Stimulated activated CD4-positive, alpha-beta T cell treated with anti-CD3 and anti-CD28 coated beads, TNF-alpha, amount 100 ng/mL, for 4 hours (primary cell): Measurements from ENCODE around the gene GOLGA3.
"Not testable (repeated sequence)": the region's sequence is repeated elsewhere in the genome, so short reads cannot be mapped to it uniquely, and the experiment has no call there.

ENCODE experiments used
- DNase-seq, 3 experiments: peaks; one replicate each; pipeline ENCODE4 v3.0.0-alpha.2; 2020; ENCODE audit warnings: low read depth in 3 of 3

Gene GOLGA3

DNA sequence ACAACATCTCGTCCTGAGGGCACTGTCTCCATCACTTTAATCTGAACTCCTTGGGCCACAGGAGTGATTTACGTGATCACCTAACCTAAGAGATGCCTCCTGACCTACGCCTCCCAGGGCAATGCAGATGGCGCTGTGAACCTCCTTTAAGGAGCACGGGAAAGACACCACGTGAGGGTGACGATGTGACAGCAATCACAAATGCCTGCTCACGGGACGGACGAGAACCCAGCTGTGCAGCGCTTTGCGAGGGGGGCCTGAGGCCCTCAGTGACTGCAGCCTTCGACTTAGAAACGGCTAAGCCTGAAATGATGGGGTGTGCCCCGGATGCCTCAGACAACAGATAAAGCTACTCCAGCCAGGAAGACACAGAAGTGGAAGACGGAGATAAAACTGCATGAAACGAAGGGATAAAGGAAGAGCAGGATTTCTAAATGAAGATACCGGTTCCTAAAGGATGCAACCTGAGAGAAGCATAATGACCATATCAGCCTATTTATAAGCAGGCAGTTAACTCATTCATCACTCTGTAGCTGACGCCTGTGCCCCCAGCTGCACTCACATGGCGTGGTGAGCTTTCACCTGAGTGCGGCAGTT is 13.9 kb upstream of the GOLGA3 start:
- DNase-seq: no peak

DNA sequence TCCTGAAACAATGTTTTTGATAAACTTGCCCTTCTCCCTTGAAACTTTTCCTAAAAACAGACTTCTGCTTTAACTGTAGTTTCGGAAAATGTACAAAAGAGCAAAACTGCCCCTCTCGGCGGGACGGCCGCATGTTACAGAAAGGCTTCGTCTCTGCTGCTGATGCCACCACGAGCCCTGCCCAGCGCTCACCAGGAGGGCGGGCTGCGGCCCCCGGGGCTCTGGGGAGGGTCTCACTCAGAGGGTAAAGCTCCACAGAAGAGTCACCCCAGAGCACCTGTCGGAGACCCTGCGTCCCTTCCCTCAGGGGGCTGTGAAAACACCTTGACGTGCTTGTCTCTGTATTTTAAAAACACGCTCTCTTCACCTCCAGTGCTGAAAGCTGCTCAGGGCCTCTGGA is 12.5 kb upstream of the GOLGA3 start:
- DNase-seq: no peak

DNA sequence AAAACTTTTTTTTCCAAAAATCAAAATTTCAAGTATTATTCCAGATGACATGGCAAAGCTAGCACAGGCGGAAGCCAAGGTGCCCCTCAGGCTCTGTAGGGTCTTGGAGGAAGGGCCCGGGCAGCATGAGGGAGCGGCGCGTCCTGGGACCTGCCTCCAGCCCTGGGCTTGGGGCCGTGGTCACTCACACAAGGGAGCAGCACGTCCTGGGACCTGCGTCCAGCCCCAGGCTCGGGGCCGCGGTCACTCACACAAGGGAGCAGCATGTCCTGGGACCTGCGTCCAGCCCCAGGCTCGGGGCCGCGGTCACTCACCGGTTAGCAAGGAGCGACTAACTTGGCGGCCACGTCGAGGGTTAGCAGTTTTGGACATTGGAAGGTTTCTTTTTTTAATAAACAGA is 11.9 kb upstream of the GOLGA3 start:
- DNase-seq: no peak

DNA sequence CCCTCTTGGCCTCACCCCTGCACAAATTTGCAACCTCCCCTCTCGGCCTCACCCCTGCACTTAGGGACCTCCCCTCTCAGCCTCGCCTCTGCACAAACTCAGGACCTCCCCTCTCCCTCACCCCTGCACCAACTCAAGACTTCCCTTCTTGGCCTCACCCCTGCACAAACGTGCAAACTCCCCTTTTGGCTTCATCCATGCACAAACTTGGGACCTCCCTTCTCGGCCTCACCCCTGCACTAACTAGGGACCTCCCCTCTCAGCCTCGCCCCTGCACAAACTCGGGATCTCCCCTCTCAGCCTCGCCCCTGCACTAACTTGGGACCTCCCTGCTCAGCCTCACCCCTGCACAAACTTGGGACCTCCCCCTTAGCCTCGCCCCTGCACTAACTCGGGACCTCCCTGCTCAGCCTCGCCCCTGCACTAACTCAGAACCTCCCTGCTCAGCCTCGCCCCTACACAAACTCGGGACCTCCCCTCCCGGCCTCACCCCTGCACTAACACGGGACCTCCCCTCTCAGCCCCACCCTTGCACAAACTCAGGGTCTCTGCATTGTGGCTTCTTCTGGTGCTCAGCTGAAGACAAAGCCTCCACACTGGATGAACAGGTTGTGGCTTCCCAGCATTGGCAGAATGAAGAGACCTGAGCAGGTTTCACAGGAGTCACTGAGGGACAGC is 11.0 kb upstream of the GOLGA3 start:
- no peak for DNase-seq

DNA sequence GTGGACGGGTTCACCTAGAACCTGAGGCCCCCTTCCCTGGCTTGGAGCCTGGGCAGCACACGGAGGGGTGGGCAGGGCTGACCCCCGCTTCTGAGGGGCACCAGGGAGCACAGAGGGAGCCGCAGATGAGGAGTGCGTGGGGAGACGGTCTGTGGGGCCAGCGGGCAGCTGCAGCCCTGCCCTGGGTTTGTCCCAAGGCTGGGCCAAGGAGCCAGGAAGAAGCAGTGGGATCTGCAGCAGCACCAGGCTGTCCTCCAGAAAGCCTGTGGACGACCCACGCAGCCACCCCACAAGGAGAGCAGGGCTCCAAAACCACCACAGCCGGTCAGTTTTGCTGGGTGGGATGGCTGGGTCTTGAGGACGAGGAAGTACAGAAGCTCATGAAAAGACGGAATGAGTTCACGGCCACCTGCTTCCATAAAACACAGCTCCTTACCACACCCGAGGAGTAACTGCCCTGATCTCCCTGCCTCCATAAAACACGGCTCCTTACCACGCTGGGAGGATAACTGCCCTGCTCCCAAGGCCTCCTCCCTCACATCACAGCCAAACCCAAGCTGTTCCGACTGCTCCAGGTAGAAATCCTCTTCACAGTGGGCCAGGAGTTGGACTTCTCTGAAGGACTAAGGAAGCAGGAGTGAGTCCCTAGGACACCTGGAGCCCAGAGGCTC is 9.9 kb upstream of the GOLGA3 start:
- no peak for DNase-seq

DNA sequence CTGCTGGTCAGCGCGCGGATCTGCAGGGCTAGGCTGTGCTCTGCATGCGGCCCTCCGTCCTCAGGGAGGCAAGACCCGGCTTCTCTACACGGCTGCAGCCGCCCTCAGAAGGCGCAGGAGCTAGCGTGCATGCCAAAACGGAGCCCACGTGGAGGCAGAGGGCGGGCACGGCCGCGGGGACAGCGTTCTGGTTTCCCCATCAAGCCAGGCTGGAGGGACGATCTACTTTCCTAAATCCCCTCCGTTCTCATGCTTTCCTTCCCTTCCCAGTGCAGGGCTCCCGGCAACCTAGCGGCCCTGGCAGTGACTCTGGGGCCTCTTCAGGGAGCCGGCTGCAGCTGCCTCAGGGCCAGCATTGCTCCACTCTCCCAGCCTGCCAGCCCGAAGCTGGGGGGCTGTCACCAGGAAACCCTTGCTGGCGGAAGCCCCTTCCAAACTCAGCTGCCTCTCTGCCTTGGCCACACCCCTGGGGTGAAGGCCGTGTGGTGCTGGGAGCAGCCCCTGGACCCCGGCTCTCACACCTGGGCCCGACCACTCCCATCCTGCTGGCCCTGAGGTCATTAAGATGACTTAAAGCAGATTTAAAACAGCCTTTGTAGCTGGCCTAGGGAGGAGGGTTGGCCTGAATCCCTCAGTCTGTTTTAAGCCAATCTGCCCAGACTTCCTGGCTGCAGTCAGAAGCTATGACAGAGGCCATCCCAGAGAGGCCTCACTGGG is 9.2 kb upstream of the GOLGA3 start:
- no peak for DNase-seq

DNA sequence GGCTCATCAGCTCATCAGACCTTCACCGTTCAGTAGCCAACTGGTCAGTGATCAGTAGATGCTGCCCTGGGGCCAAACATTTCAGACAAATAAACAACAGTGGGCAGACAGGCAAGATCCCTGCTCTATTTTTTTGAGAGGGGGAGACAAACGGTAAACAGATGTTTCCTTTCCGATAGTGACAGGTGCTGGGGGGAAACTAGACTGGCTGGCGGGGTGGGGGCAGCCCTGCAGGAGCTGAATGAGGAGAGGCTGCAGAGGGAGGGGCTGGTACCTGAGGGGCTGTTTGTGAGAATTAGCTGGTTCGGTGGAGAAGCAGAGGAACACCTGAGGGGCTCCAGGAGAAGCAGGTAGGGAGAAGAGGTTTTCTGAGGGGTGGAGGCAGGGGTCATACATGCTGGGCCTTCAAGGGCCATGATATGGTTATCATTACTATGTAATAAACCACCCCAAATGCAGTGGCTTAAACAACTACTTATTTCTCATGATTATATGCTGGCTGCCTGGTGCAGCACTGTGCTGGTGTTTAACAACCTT is 8.2 kb upstream of the GOLGA3 start:
- DNase-seq: no peak

DNA sequence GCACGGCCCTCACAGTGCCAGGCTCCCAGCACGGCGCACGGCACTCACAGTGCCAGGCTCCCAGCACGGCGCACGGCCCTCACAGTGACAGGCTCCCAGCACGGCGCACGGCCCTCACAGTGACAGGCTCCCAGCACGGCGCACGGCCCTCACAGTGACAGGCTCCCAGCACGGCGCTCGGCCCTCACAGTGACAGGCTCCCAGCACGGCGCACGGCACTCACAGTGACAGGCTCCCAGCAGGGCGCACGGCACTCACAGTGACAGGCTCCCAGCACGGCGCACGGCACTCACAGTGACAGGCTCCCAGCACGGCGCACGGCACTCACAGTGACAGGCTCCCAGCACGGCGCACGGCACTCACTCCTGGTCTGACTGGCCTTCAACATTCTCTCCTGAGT is 7.6 kb upstream of the GOLGA3 start:
- not testable (repeated sequence) for DNase-seq

DNA sequence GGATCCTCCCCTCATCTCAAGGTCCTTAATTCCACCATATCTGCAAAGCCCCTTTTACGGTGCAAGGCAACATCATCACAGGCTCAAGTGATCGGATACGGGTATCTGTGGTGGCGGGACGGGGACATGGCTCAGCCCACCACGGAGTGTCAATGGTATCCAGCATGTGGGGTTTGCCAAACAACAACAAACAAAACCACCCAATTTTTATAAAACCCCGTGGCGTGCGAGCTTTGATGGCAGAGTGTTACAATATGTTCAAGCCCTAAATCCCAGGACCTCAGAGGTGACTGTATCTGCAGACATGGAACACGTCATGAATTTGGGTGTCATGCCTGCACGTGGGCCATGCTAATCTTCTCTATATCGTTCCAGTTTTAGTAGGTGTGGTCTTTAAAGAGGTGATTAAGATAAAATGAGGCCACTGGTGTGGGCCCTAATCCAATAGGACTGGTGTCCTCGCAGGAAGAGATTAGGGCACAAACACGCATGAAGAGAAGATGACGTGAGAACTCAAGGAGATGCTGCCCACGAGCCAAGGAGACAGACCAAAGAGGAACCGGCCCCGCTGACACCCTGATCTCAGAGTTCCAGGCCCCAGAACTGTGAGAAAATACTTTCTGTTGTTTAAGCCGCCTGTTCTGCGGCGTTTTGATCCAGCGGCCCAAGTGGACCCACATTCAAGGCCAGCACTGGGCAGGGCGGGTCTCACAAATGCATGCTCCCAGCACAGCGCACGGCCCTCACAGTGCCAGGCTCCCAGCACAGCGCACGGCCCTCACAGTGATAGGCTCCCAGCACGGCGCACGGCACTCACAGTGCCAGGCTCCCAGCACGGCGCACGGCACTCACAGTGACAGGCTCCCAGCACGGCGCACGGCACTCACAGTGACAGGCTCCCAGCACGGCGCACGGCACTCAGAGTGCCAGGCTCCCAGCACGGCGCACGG is 6.7 kb upstream of the GOLGA3 start:
- no peak for DNase-seq

DNA sequence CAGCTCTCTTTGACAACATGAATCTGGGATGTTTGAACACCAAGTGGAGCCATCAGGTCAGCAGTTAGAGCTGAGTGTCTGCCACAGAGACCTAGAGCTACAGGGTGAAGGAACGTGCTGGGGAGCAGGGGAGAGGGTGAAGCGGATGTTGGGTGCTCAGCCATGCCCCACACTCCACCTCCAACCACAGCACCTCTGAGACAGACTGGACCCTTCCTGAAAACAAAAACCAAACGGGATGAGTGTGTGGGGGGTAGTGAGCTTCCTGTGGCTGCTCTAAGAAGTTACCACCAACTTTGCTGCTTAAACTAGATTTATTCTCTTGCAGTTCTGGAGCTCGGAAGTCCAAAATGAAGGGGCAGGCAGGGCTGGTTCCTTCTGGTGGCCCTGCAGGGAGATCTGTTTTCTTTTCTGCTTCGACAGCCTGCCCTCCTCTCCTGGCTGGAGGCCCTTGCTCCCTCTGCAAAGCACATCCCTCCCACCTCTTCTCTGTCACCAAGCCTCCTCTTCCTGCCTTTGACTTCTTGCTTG is 5.6 kb upstream of the GOLGA3 start:
- DNase-seq: no peak

DNA sequence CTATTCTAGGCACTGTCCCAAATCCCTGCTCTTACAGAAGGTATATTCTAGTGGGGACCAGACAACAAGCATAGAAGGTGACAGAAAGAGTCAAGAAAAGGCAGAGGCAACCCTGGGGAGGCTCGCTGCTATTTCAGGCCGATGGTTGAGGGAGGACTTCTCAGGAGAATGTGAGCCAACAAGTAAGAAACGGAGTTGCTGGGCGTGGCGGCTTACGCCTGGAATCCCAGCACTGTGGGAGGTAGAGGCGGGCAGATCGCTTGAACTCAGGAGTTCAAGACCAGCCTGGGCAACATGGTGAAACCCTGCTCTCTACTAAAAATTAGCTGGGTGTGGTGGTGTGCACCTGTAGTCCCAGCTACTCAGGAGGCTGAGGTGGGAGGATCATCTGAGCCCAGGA is 4.7 kb upstream of the GOLGA3 start:
- no peak for DNase-seq

DNA sequence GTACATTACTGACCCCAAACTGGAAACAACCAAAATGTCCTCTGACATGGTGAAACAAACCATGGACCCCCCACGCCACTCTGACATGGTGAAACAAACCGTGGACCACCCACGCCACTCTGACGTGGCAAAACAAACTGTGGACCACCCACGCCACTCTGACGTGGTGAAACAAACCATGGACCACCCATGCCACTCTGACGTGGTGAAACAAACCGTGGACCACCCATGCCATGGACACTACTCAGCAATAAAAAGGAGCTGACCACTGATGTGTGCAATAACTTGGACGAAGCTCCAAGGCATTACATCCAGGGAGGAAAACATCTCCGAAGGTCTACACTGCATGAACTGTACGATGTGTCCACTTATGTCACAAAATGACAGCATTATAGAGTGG is 3.1 kb upstream of the GOLGA3 start:
- no peak for DNase-seq

DNA sequence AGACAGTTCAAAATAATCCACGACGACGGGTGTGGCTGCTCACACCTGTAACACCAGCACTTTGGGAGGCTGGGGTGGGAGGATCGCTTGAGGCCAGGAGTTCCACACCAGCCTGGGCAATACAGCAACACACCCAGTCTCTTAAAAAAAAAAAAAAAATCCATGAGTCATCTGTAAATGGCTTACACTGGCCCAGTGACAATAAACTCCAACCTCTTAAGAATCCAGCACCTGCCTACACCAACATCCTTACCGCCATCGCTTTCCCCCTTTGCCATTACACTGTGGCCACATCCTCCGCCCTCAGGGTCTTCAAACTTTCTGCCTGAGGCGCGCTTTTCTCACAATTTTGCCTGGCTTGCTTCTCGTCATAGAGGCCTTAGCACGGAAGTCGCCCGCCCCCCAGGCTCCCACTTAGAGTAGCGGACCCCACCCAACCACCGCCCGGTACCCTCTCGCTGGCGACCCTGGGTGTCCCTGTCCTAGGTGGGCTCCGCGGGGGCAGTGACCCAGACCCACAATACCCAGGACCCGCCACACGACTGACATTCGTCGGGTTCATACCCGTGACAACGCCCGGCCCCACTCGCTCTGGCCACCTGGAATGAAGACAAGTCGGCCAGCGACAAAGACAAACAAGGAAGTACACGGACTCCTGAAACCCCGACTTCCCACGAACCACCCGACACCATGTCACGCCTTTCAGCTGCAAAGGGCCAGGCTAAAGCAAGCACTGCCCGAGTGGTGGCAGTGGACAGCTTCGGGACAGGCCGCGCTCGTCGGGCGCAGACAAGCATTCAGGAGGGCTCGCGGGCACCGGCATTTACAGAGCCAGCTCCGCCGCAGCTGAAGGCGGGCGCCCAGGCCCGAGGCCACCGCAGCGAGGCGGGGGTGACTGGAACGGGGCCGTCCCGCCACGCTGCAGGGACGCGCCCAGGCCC is 636 bp downstream of the GOLGA3 start:
- peak in 1 of 3 experiments; percentile 16 for DNase-seq

DNA sequence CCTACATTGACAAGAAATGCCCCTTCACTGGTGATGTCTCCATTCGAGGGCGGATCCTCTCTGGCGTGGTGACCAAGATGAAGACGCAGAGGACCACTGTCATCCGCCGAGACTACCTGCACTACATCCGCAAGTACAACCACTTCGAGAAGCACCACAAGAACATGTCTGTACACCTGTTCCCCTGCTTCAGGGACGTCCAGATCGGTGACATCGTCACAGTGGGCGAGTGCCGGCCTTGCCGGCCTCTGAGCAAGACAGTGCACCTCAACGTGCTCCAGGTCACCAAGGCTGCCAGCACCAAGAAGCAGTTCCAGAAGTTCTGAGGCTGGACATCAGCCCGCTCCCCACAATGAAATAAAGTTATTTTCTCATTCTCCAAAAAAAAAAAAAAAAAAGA is 2.8 kb downstream of the GOLGA3 start:
- DNase-seq: no peak

DNA sequence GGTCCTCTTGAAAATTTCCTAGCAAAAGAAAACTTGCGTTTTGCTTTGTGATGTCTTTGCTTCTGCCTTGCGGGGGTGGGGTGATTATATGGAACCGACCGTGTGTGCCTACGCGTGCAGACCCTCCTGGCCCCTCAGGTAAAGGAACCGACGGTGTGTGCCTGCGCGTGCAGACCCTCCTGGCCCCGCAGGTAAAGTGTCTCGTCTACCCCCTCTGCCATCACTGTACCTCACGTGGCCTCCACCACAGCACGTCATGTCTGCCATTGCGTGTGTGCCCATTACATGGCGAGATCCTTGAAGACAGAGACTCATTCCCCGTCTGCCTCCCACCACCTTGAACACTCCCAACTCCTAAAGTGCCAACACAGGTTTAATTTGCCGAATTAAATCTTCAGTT is 3.6 kb downstream of the GOLGA3 start:
- DNase-seq: no peak

DNA sequence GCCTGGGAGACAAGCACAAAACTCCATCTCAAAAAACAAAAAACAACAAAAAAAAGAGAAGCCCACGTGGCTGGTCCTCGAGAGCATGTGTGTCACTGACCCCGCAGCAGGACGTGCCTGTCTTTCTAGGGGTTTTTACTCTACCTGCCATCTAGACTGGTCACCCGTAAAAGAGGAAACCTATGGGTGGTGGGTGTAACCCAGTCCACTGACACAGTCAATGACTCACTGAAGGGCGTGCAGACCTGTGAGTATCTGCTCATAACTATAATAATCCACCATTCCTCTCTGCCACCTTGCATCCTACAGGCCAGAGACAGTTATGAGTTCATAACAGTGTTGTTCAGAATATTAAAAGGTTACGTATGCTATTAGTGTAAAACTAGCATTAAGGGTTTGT is 4.6 kb downstream of the GOLGA3 start:
- no peak for DNase-seq

DNA sequence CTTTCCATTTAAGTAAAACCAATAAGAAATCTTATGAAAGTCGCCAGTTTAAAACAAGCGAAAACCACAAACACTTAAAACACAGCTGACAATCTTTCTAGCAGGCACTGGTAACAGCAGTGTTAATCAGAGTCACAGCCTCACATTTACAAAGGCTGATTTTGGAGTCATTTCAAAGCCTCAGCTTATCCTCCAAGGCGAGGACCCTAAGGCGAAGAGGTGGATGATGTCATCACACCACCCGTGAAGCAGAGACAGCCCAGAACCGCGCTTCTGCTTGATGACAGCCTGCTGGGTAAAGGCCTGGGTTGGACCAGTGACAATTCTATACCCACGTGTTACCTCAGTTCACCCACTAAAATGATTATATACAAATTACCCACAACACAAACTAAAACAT is 10.1 kb downstream of the GOLGA3 start:
- DNase-seq: no peak

DNA sequence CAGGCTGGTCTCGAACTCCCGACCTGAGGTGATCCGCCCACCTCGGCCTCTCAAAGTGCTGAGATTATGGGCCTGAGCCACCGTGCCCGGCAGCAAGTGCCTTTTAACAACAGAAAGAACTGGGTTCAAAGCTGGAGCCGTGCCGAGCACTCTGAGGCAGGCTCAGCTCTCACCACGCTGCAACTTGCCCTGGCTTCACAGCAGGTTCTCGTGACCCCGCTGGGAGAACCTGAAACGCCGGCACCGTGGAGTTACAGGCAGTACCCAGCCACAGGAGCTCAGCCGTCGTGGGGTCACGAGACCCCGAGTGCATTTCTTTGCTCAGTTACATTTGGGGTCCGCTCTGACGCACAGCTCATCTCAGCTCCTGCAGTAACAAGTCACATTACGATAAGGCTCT is 14.4 kb downstream of the GOLGA3 start:
- DNase-seq: no peak

DNA sequence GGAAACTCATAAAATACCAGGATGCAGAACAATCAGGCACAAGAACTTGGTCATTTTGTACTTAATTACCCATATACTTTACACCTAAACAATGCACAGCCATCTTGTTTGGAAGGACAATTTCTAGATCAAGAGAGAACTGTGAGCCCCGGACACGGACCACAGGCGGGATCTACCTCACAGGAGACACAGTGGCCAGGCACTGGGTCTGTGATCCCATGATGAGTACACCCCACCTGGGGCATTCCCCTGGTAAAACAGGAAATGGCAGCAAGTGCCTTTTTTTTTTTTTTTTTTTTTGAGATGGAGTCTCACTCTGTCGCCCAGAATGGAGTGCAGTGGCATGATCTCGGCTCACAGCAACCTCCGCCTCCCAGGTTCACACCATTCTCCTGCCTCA is 15.2 kb downstream of the GOLGA3 start:
- no peak for DNase-seq
